Measurements from ENCODE around the gene MTA3. TPM values are rescaled to one million over a fixed set of nuclear protein-coding genes. Genes with fewer than 3 reads are reported as not detected.

Gene MTA3
- 81.4 TPM for polyA plus RNA-seq (2013, experiment 1 of 2)
- polyA plus RNA-seq (2013, experiment 2 of 2): 78.4 TPM

DNA sequence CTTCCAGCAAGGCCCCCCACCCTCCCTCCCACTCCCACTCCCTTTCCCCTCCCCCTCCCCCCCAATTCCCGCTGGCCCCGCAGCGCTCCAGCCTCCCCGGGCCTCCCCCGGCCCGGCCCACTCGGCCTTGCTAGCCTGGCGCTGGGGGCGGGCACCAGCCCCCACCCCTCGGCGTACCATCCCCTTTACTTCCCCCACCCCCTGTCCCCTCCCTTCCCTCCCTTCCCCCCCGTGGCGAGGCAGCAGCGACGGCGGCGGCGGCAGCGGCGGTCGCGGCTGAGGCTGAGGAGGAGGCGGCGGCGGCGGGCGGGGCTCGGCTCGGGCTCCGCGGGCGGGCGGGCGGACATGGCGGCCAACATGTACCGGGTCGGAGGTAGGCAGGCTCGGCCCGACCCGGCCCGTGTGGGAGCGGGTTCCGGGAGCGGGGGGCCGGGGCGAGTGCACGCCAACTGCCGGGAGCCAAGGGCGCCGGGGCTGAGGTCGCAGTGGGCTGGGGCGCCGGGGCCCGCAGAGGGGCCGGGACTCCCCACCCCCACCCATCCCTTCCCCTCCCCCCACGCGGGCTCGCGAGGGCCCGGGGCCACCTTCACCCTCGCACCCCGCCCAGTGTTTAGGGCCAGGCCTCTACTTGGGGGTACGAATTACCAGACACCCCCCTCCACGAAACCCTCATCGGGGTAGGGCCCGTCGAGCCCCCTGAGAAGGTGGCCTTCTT is at the start of gene MTA3:
MTA3 (plus strand) TSS at position 232 of the 715 bp plus-strand sequence; CDS start at position 346, 114 bp downstream.
- Histone ChIP-seq H3K79me2 (ENCODE audit: control insufficient read depth, insufficient read depth, low read length) (peaks cover 19% of the 10 kb centered on the region), H4K5ac (ENCODE audit: low read length) (peak within 1 kb of the TSS; percentile 21), H3K27ac (ENCODE audit: low read depth, low read length) (peak within 1 kb of the TSS; percentile 97), H3K4me1 (ENCODE audit: control insufficient read depth, low read depth, low read length) (peaks cover 4% of the 10 kb centered on the region), H3K4ac (ENCODE audit: low read depth, low read length) (peak within 1 kb of the TSS; percentile 100), H3K9ac (ENCODE audit: low read length) (peak within 1 kb of the TSS; percentile 97), H2BK5ac (ENCODE audit: low read length) (peak within 1 kb of the TSS; percentile 82), H4K8ac (ENCODE audit: low read depth, low read length) (no peak within 1 kb of the TSS), H2BK120ac (ENCODE audit: low read depth, low read length) (peak within 1 kb of the TSS; percentile 96), H3K4me2 (ENCODE audit: low read length) (peak within 1 kb of the TSS; percentile 73), H2BK15ac (replicated peaks; ENCODE audit: low read depth) (peak within 1 kb of the TSS; percentile 60), H3K79me1 (ENCODE audit: low read length) (no peaks in the 10 kb centered on the region), H3K4me3 (ENCODE audit: low read length) (peak within 1 kb of the TSS; percentile 76), H3K27me3 (ENCODE audit: insufficient read depth, low read length, poor library complexity) (no peaks in the 10 kb centered on the region), H3K36me3 (ENCODE audit: control insufficient read depth, insufficient read depth, low read length) (no peaks in the 10 kb centered on the region), H3K18ac (ENCODE audit: low read length) (peak within 1 kb of the TSS; percentile 100), H3K56ac (ENCODE audit: low read length) (peak within 1 kb of the TSS; percentile 95), H3K23ac (ENCODE audit: low read length) (peak within 1 kb of the TSS; percentile 91), H2AK5ac (ENCODE audit: low read length) (no peak within 1 kb of the TSS)
- no CpG with 5 or more reads among the region's 67 CpGs for WGBS (ENCODE audit: extremely low coverage, insufficient coverage, low lambda C conversion rate)
- DNase-seq: peak; percentile 88

DNA sequence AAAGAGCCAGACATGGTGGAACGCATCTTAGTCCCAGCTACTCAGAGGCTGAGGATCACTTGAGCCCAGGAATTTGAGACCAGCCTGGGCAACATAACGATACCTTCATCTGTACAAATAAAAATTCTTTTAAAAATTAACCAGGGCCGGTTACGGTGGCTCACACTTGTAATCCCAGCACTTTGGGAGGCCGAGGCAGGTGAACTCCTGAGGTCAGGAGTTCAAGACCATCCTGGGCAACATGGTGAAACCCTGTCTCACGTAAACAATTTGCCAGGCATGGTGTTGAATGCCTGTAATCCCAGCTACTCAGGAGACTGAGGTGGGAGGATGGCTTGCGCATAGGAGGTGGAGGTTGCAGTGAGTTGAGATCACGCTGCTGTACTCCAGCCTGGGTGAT is 48.8 kb upstream of the MTA3 start:
- H3K23ac ChIP-seq (ENCODE audit: low read length): no peak overlapping the region
- H3K27ac ChIP-seq (ENCODE audit: low read depth, low read length): no peak overlapping the region
- no peaks in the 10 kb centered on the region for H3K27me3 ChIP-seq (ENCODE audit: insufficient read depth, low read length, poor library complexity)
- no peaks in the 10 kb centered on the region for H3K79me1 ChIP-seq (ENCODE audit: low read length)
- H2BK5ac ChIP-seq (ENCODE audit: low read length): no peak overlapping the region
- H3K36me3 ChIP-seq (ENCODE audit: control insufficient read depth, insufficient read depth, low read length): no peaks in the 10 kb centered on the region
- no peak overlapping the region for H2BK120ac ChIP-seq (ENCODE audit: low read depth, low read length)
- no CpG with 5 or more reads among the region's 8 CpGs for WGBS (ENCODE audit: extremely low coverage, insufficient coverage, low lambda C conversion rate)
- H3K56ac ChIP-seq (ENCODE audit: low read length): no peak overlapping the region
- no peak overlapping the region for H4K5ac ChIP-seq (ENCODE audit: low read length)
- no peaks in the 10 kb centered on the region for H3K79me2 ChIP-seq (ENCODE audit: control insufficient read depth, insufficient read depth, low read length)
- no peak overlapping the region for H3K4me2 ChIP-seq (ENCODE audit: low read length)
- H2AK5ac ChIP-seq (ENCODE audit: low read length): no peak overlapping the region
- no peak for DNase-seq
- no peak overlapping the region for H4K8ac ChIP-seq (ENCODE audit: low read depth, low read length)
- H3K4ac ChIP-seq (ENCODE audit: low read depth, low read length): no peak overlapping the region
- H3K4me1 ChIP-seq (ENCODE audit: control insufficient read depth, low read depth, low read length): no peaks in the 10 kb centered on the region
- no peak overlapping the region for H3K18ac ChIP-seq (ENCODE audit: low read length)
- no peak overlapping the region for H3K4me3 ChIP-seq (ENCODE audit: low read length)
- no peak overlapping the region for H3K9ac ChIP-seq (ENCODE audit: low read length)
- no peak overlapping the region for H2BK15ac ChIP-seq (replicated peaks; ENCODE audit: low read depth)

DNA sequence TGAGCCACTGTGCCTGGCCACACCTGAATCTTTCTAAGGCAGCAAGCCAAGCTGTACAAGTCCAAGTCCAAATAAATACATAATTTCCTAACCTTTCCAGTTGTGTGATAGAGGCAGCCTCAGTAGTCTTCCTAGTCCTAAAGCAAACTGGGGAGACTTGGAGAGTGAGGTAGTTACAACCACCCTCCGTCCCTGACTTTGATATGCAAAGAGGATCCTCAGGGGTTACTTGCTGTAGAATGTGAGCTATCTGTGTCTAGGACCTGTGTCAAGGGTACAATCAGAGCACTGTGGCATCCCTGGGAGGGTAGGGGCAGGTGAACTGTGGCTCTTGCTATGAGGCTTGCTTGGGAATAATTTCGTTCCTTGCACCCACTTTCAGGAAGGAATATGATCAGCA is 46.4 kb upstream of the MTA3 start:
- Histone ChIP-seq H3K79me2 (ENCODE audit: control insufficient read depth, insufficient read depth, low read length) (no peaks in the 10 kb centered on the region), H4K8ac (ENCODE audit: low read depth, low read length) (no peak overlapping the region), H3K27ac (ENCODE audit: low read depth, low read length) (no peak overlapping the region), H3K23ac (ENCODE audit: low read length) (no peak overlapping the region), H3K9ac (ENCODE audit: low read length) (no peak overlapping the region), H4K5ac (ENCODE audit: low read length) (no peak overlapping the region), H3K79me1 (ENCODE audit: low read length) (no peaks in the 10 kb centered on the region), H3K4ac (ENCODE audit: low read depth, low read length) (no peak overlapping the region), H3K18ac (ENCODE audit: low read length) (no peak overlapping the region), H2AK5ac (ENCODE audit: low read length) (no peak overlapping the region), H3K4me3 (ENCODE audit: low read length) (no peak overlapping the region), H2BK15ac (replicated peaks; ENCODE audit: low read depth) (no peak overlapping the region), H3K36me3 (ENCODE audit: control insufficient read depth, insufficient read depth, low read length) (no peaks in the 10 kb centered on the region), H3K27me3 (ENCODE audit: insufficient read depth, low read length, poor library complexity) (no peaks in the 10 kb centered on the region), H3K56ac (ENCODE audit: low read length) (no peak overlapping the region), H3K4me1 (ENCODE audit: control insufficient read depth, low read depth, low read length) (no peaks in the 10 kb centered on the region), H3K4me2 (ENCODE audit: low read length) (no peak overlapping the region), H2BK5ac (ENCODE audit: low read length) (no peak overlapping the region), H2BK120ac (ENCODE audit: low read depth, low read length) (no peak overlapping the region)
- no CpG with 5 or more reads among the region's 2 CpGs for WGBS (ENCODE audit: extremely low coverage, insufficient coverage, low lambda C conversion rate)
- no peak for DNase-seq

DNA sequence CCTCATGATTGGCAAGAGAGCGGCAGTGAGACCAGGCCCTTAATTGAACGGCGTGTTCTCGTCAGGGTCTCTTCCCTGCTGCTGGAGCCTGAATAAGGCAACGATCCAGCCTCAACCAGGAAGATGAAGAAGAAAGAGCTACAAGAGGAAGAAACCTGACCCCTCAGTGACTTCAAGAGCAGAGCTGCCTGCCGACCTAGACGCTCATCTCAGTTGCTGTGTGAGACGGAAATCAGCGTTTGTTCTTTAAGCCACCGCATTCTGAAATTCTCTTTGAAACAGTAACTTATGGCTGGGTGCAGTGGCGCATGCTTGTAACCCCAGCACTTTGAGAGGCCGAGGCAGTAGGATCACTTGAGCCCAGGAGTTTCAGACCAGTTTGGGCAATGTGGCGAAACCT is 45.1 kb upstream of the MTA3 start:
- Histone ChIP-seq H3K23ac (ENCODE audit: low read length) (no peak overlapping the region), H3K27me3 (ENCODE audit: insufficient read depth, low read length, poor library complexity) (no peaks in the 10 kb centered on the region), H2BK5ac (ENCODE audit: low read length) (no peak overlapping the region), H3K79me1 (ENCODE audit: low read length) (no peaks in the 10 kb centered on the region), H2BK120ac (ENCODE audit: low read depth, low read length) (no peak overlapping the region), H2BK15ac (replicated peaks; ENCODE audit: low read depth) (no peak overlapping the region), H4K5ac (ENCODE audit: low read length) (no peak overlapping the region), H3K36me3 (ENCODE audit: control insufficient read depth, insufficient read depth, low read length) (no peaks in the 10 kb centered on the region), H3K18ac (ENCODE audit: low read length) (no peak overlapping the region), H3K27ac (ENCODE audit: low read depth, low read length) (no peak overlapping the region), H3K56ac (ENCODE audit: low read length) (no peak overlapping the region), H3K4me1 (ENCODE audit: control insufficient read depth, low read depth, low read length) (no peaks in the 10 kb centered on the region), H3K4ac (ENCODE audit: low read depth, low read length) (no peak overlapping the region), H3K9ac (ENCODE audit: low read length) (no peak overlapping the region), H3K79me2 (ENCODE audit: control insufficient read depth, insufficient read depth, low read length) (no peaks in the 10 kb centered on the region), H2AK5ac (ENCODE audit: low read length) (no peak overlapping the region), H3K4me3 (ENCODE audit: low read length) (no peak overlapping the region), H4K8ac (ENCODE audit: low read depth, low read length) (no peak overlapping the region), H3K4me2 (ENCODE audit: low read length) (no peak overlapping the region)
- no peak for DNase-seq
- no CpG with 5 or more reads among the region's 13 CpGs for WGBS (ENCODE audit: extremely low coverage, insufficient coverage, low lambda C conversion rate)

DNA sequence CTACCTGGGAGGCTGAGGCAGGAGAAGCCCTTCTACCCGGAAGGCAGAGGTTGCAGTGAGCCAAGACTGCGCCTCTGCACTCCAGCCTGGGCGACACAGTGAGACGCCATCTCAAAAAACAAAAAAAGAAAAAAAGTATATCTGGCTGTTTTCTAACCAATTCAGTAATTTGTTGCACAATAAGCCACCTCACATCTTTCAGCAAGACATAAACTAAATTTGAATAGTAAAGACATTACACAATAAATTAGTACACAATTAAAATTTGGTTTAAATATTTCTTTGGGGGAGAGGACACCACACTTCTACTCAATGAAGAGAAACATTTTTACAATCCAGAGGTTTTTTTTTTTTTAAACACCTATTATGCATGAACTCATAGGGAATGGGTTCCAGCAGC is 36.0 kb upstream of the MTA3 start:
- no peaks in the 10 kb centered on the region for H3K79me1 ChIP-seq (ENCODE audit: low read length)
- no peaks in the 10 kb centered on the region for H3K27me3 ChIP-seq (ENCODE audit: insufficient read depth, low read length, poor library complexity)
- no CpG with 5 or more reads among the region's 4 CpGs for WGBS (ENCODE audit: extremely low coverage, insufficient coverage, low lambda C conversion rate)
- H3K4ac ChIP-seq (ENCODE audit: low read depth, low read length): no peak overlapping the region
- no peak for DNase-seq
- no peak overlapping the region for H4K8ac ChIP-seq (ENCODE audit: low read depth, low read length)
- no peak overlapping the region for H3K23ac ChIP-seq (ENCODE audit: low read length)
- H2AK5ac ChIP-seq (ENCODE audit: low read length): no peak overlapping the region
- H2BK120ac ChIP-seq (ENCODE audit: low read depth, low read length): no peak overlapping the region
- H3K4me1 ChIP-seq (ENCODE audit: control insufficient read depth, low read depth, low read length): no peaks in the 10 kb centered on the region
- no peak overlapping the region for H3K4me3 ChIP-seq (ENCODE audit: low read length)
- H3K79me2 ChIP-seq (ENCODE audit: control insufficient read depth, insufficient read depth, low read length): no peaks in the 10 kb centered on the region
- no peak overlapping the region for H2BK5ac ChIP-seq (ENCODE audit: low read length)
- H3K9ac ChIP-seq (ENCODE audit: low read length): no peak overlapping the region
- no peak overlapping the region for H4K5ac ChIP-seq (ENCODE audit: low read length)
- H3K4me2 ChIP-seq (ENCODE audit: low read length): no peak overlapping the region
- no peak overlapping the region for H2BK15ac ChIP-seq (replicated peaks; ENCODE audit: low read depth)
- H3K18ac ChIP-seq (ENCODE audit: low read length): no peak overlapping the region
- H3K36me3 ChIP-seq (ENCODE audit: control insufficient read depth, insufficient read depth, low read length): no peaks in the 10 kb centered on the region
- H3K56ac ChIP-seq (ENCODE audit: low read length): no peak overlapping the region
- H3K27ac ChIP-seq (ENCODE audit: low read depth, low read length): no peak overlapping the region

DNA sequence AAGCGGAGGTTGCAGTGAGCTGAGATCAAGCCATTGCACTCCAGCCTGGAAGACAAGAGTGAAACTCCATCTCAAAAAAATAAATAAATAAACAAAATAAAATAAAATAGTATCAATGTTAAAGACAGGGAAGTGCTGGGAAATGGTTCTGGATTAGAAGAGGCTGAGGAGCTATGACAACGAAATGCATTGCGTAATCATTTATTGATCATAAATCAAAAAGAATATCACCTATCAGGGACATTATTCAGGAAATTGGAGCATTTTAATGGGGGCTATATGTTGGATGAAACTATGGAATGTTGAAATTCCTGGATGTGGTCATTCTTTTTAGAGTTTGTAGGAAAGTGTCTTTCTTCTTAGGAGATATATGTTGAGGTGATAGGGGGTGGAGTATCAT is 30.9 kb upstream of the MTA3 start:
- Histone ChIP-seq H4K5ac (ENCODE audit: low read length) (no peak overlapping the region), H3K9ac (ENCODE audit: low read length) (no peak overlapping the region), H3K79me2 (ENCODE audit: control insufficient read depth, insufficient read depth, low read length) (no peaks in the 10 kb centered on the region), H3K27me3 (ENCODE audit: insufficient read depth, low read length, poor library complexity) (no peaks in the 10 kb centered on the region), H2BK120ac (ENCODE audit: low read depth, low read length) (no peak overlapping the region), H4K8ac (ENCODE audit: low read depth, low read length) (no peak overlapping the region), H3K4me2 (ENCODE audit: low read length) (no peak overlapping the region), H3K79me1 (ENCODE audit: low read length) (no peaks in the 10 kb centered on the region), H3K36me3 (ENCODE audit: control insufficient read depth, insufficient read depth, low read length) (no peaks in the 10 kb centered on the region), H2AK5ac (ENCODE audit: low read length) (no peak overlapping the region), H3K23ac (ENCODE audit: low read length) (no peak overlapping the region), H3K4ac (ENCODE audit: low read depth, low read length) (no peak overlapping the region), H3K56ac (ENCODE audit: low read length) (no peak overlapping the region), H3K4me3 (ENCODE audit: low read length) (no peak overlapping the region), H3K18ac (ENCODE audit: low read length) (no peak overlapping the region), H3K4me1 (ENCODE audit: control insufficient read depth, low read depth, low read length) (no peaks in the 10 kb centered on the region), H2BK5ac (ENCODE audit: low read length) (no peak overlapping the region), H2BK15ac (replicated peaks; ENCODE audit: low read depth) (no peak overlapping the region), H3K27ac (ENCODE audit: low read depth, low read length) (no peak overlapping the region)
- WGBS (ENCODE audit: extremely low coverage, insufficient coverage, low lambda C conversion rate): no CpG with 5 or more reads among the region's 3 CpGs
- DNase-seq: no peak

Data from mesendoderm (in vitro differentiated cells).